Psoas muscle (tissue), 8 donors: ENCODE measurements around the gene IL10. TPM values are rescaled to one million over a fixed set of nuclear protein-coding genes. Genes with fewer than 3 reads are reported as not detected.

Experiments
- ATAC-seq, 4 donors: fragments of 200-7000 bp; cut with Tn5 transposase; one replicate each; pipeline ENCODE4 v1.9.1; 2020; ENCODE audit warnings: moderate library complexity in 3 of 4, mild to moderate bottlenecking in 2 of 4
- DNase-seq, 2 donors: peaks; one replicate each; pipeline ENCODE4 v3.0.0-alpha.2; 2020
- H3K27ac ChIP-seq: fragments of 200-600 bp; one replicate; pipeline ENCODE4 v1.8.0; 2022
- H3K27me3 ChIP-seq, 3 donors: fragments of 200-600 bp in 1 of 3; one replicate each; pipeline versions ENCODE4 v1.6.1 to v1.8.0; 2013 to 2022; ENCODE audit warnings: low read length in 2 of 3, mild to moderate bottlenecking in 2 of 3, moderate library complexity in 1 of 3; ENCODE audit not compliant: insufficient read depth in 3 of 3
- H3K36me3 ChIP-seq, 2 donors: fragments of 200-600 bp in 1 of 2; one replicate each; pipeline versions ENCODE4 v1.6.1 to v1.8.0; 2013 to 2022; ENCODE audit warnings: low read depth in 1 of 2, mild to moderate bottlenecking in 1 of 2, moderate library complexity in 1 of 2; ENCODE audit not compliant: insufficient read depth in 1 of 2
- H3K4me1 ChIP-seq: fragments of 200-600 bp; one replicate; pipeline ENCODE4 v1.8.0; 2022
- H3K4me3 ChIP-seq: fragments of 200-600 bp; one replicate; pipeline ENCODE4 v1.8.0; 2022; ENCODE audit warnings: mild to moderate bottlenecking
- H3K9me3 ChIP-seq: fragments of 200-600 bp; one replicate; pipeline ENCODE4 v1.8.0; 2022
- CTCF ChIP-seq: fragments of 200-600 bp; IDR thresholded peaks from one replicate; pipeline ENCODE4 v1.8.0; 2022; ENCODE audit warnings: antibody characterized with exemption
- WGBS, 3 donors: extraction: QIAGEN DNeasy Blood & Tissue Kit; methylation state at CpG; one replicate each; pipeline versions ENCODE4 v1.1.6 to v1.1.7; 2013; 5-methylcytosine and 5-hydroxymethylcytosine counted together
- intact Hi-C, 2 donors: fragments of 100-400 bp; cut with DNase I; formaldehyde crosslinking; loops; one replicate each; pipeline versions ENCODE4 v1.11.0 to v1.14.2; 2022
- polyA plus RNA-seq, 3 donors: library from polyadenylated mRNA; stranded (reverse); fragments of 200-250 nt; gene quantifications; one replicate each; pipeline ENCODE4 v1.2.3, GENCODE V29; 2013
- total RNA-seq, 4 donors: library from RNA; stranded (reverse); fragmentation: NEBNext Ultra II Directional in 2 of 4; extraction: Animal tissue kit (Norgen Biotek cat#: 25700) in 2 of 4; gene quantifications; one replicate each; pipeline versions ENCODE4 v1.2.1 to v1.2.4, GENCODE V29; 2021 to 2023
- donor health status: healthy with polysubstance abuse.
- donor health status: DM: no; HTN: no; CAD: no; lungs with moderate emphysema.
- donor health status: Bipolar disorder and iron deficiency.
- donor health status: healthy.
- donor health status: DM: yes; HTN: yes; CAD: no.
- donor health status: DM: no; HTN: no; CAD: no.
- donor health status: DM: no; HTN: no; CAD: no.
- donor health status: DM: yes; HTN: yes; CAD: no.

Gene IL10
- total and polyA plus RNA-seq, 7 donors, result 0.20 to 0.82 (median 0.38) TPM; not detected in 1

- Histone ChIP-seq H3K4me3 (no peak overlapping the region), H3K27me3 (no peaks in the 10 kb centered on the region), H3K36me3 (no peaks in the 10 kb centered on the region), H3K27ac (no peak overlapping the region), H3K4me1 (no peaks in the 10 kb centered on the region), H3K9me3 (no peaks in the 10 kb centered on the region)
- 53 to 83% (median 54%) methylated on average over 1 of the region's 1 CpG for WGBS, 3 donors
- DNase-seq (no peak), ATAC-seq (no peak)
- TF ChIP-seq CTCF, result no peak
- intact Hi-C loops, result no loop called here
Measured at GRCh38 chr1:206760590-206760989, 11.7 kb downstream of the IL10 start.

- TF ChIP-seq CTCF, result no peak
- intact Hi-C loops, result no loop called here
- ATAC-seq, result no peak
- H3K27me3 ChIP-seq, result no peaks in the 10 kb centered on the region
- DNase-seq, result no peak
- H3K27ac ChIP-seq, result no peak overlapping the region
- no peak overlapping the region for H3K4me3 ChIP-seq
- 76 to 81% (median 81%) methylated on average over 13 of the region's 13 CpGs for WGBS, 3 donors
- H3K4me1 ChIP-seq, result no peaks in the 10 kb centered on the region
- H3K36me3 ChIP-seq, result no peaks in the 10 kb centered on the region
- no peaks in the 10 kb centered on the region for H3K9me3 ChIP-seq
Measured at GRCh38 chr1:206757524-206758266, 14.6 kb downstream of the IL10 start.

GRCh38 chr1:206754011-206754410, 18.3 kb downstream of the IL10 start:
- ATAC-seq, result no peak
- intact Hi-C loops, result no loop called here
- TF ChIP-seq CTCF, result no peak
- no peaks in the 10 kb centered on the region for H3K9me3 ChIP-seq
- H3K27ac ChIP-seq, result no peak overlapping the region
- H3K4me1 ChIP-seq, result no peaks in the 10 kb centered on the region
- H3K4me3 ChIP-seq, result no peak overlapping the region
- 76 to 85% (median 77%) methylated on average over 1 of the region's 1 CpG for WGBS, 3 donors
- no peaks in the 10 kb centered on the region for H3K27me3 ChIP-seq
- H3K36me3 ChIP-seq, result no peaks in the 10 kb centered on the region
- no peak for DNase-seq

- intact Hi-C loops, result no loop called here
- H3K4me1 ChIP-seq, result no peaks in the 10 kb centered on the region
- no peak overlapping the region for H3K4me3 ChIP-seq
- H3K36me3 ChIP-seq, result no peaks in the 10 kb centered on the region
- no peaks in the 10 kb centered on the region for H3K9me3 ChIP-seq
- 91 to 94% (median 91%) methylated on average over 3 of the region's 3 CpGs for WGBS, 3 donors
- H3K27ac ChIP-seq, result no peak overlapping the region
- no peak for TF ChIP-seq CTCF
- no peaks in the 10 kb centered on the region for H3K27me3 ChIP-seq
- ATAC-seq, result no peak
- no peak for DNase-seq
Measured at GRCh38 chr1:206753141-206753540, 19.2 kb downstream of the IL10 start.

GRCh38 chr1:206752481-206752880, 19.8 kb downstream of the IL10 start:
- ATAC-seq (no peak), DNase-seq (no peak)
- no peaks in the 10 kb centered on the region for H3K9me3 ChIP-seq
- intact Hi-C loops, result no loop called here
- H3K27ac ChIP-seq, result no peak overlapping the region
- no peak for TF ChIP-seq CTCF
- H3K36me3 ChIP-seq, result no peaks in the 10 kb centered on the region
- no peak overlapping the region for H3K4me3 ChIP-seq
- H3K4me1 ChIP-seq, result no peaks in the 10 kb centered on the region
- WGBS, 3 donors, result 79 to 94% (median 93%) methylated on average over 2 of the region's 2 CpGs
- H3K27me3 ChIP-seq, result no peaks in the 10 kb centered on the region
